UCSD-AML1 (cell line): ENCODE data around the gene GMEB1.
"Not testable (repeated sequence)": the region's sequence is repeated elsewhere in the genome, so short reads cannot be mapped to it uniquely, and the experiment has no call there.

Experiments
- DNase-seq: peaks from one replicate; lab custom pipeline; 2025; ENCODE audit not compliant: unreplicated experiment; lab: John Stamatoyannopoulos, UW

GMEB1 gene

GRCh38 chr1:28668191-28668955 is at the start of gene GMEB1:
Gene GMEB1 (plus strand): TSS chr1:28668784. CDS start chr1:28683613, 14,829 bp downstream.
- peak; percentile 90 for DNase-seq

- DNase-seq = no peak
These were observed 36.9 kb upstream of the GMEB1 start for GRCh38 chr1:28631713-28632112.

- no peak for DNase-seq
These were observed 36.0 kb upstream of the GMEB1 start for GRCh38 chr1:28632560-28632959.

GRCh38 chr1:28640766-28641165 is 27.8 kb upstream of the GMEB1 start:
- no peak for DNase-seq

- no peak for DNase-seq
These were observed 26.3 kb upstream of the GMEB1 start for GRCh38 chr1:28642056-28642846.

- DNase-seq = peak; percentile 98
These were observed 25.5 kb upstream of the GMEB1 start, which contains the start of gene TAF12 for GRCh38 chr1:28642847-28643635. Gene TAF12 (minus strand): TSS chr1:28643067. CDS start chr1:28622081, 20,986 bp downstream.

GRCh38 chr1:28644494-28644893 is 24.1 kb upstream of the GMEB1 start:
- no peak for DNase-seq

- not testable (repeated sequence) for DNase-seq
These were observed 23.2 kb upstream of the GMEB1 start for GRCh38 chr1:28645406-28645805.

- DNase-seq = no peak
These were observed 22.5 kb upstream of the GMEB1 start for GRCh38 chr1:28646040-28646439.

- DNase-seq = peak; percentile 89
These were observed 20.5 kb upstream of the GMEB1 start for GRCh38 chr1:28648008-28648473.

- DNase-seq = peak; percentile 86
These were observed 19.9 kb upstream of the GMEB1 start, which contains the start of gene RNU11 for GRCh38 chr1:28648474-28649198. Gene RNU11 (plus strand): TSS chr1:28648600.

GRCh38 chr1:28653063-28653462 is 15.5 kb upstream of the GMEB1 start:
- not testable (repeated sequence) for DNase-seq

- peak; percentile 17 for DNase-seq
These were observed 14.7 kb upstream of the GMEB1 start for GRCh38 chr1:28653870-28654269.

- DNase-seq = not testable (repeated sequence)
These were observed 12.9 kb upstream of the GMEB1 start for GRCh38 chr1:28655448-28656311.

- no peak for DNase-seq
These were observed 12.2 kb upstream of the GMEB1 start for GRCh38 chr1:28656335-28656734.

GRCh38 chr1:28663871-28664470 is 4.6 kb upstream of the GMEB1 start:
- no peak for DNase-seq

GRCh38 chr1:28666806-28667205 is 1.8 kb upstream of the GMEB1 start:
- DNase-seq = no peak

- DNase-seq = peak; percentile 85
These were observed 556 bp downstream of the GMEB1 start for GRCh38 chr1:28668956-28669723.
